ENCODE data around the gene NRF1. TPM values are rescaled to one million over a fixed set of nuclear protein-coding genes. Genes with fewer than 3 reads are reported as not detected.
"Not testable (repeated sequence)": the region's sequence is repeated elsewhere in the genome, so short reads cannot be mapped to it uniquely, and the experiment has no call there.

The NRF1 gene
- polyA plus RNA-seq, 4 donors = 7.6 to 15.6 (median 9.3) TPM

GRCh38 chr7:129661645-129662182 is 50.2 kb downstream of the NRF1 start:
- Histone ChIP-seq H3K9me3 (ENCODE audit: control insufficient read depth in 2 of 2, insufficient read depth in 1 of 2, low read depth in 1 of 2, low read length in 1 of 2) (peaks cover 4 to 20% of the 10 kb centered on the region in 2 donors), H3K36me3 (ENCODE audit: control insufficient read depth in 3 of 3, insufficient read depth in 2 of 3, low read depth in 1 of 3, low read length in 3 of 3) (peaks cover 6 to 31% (median 17%) of the 10 kb centered on the region in 3 donors), H3K27ac (ENCODE audit: low read depth in 1 of 3, low read length in 2 of 3) (no peak overlapping the region), H3K27me3 (ENCODE audit: control insufficient read depth in 3 of 3, insufficient read depth in 3 of 3, low read length in 3 of 3) (no peaks in the 10 kb centered on the region), H3K4me3 (ENCODE audit: low read depth in 1 of 3, low read length in 3 of 3) (no peak overlapping the region), H3K4me1 (ENCODE audit: control insufficient read depth in 3 of 3, insufficient read depth in 2 of 3, low read depth in 1 of 3, low read length in 2 of 3) (no peaks in the 10 kb centered on the region)
- FAIRE-seq (no peak), DNase-seq (no peak)
- 96 to 100% (median 98%) methylated on average over 4 of the region's 4 CpGs for WGBS, 3 donors

- not testable (repeated sequence) for FAIRE-seq; DNase-seq; H3K4me3 ChIP-seq (ENCODE audit: low read depth in 1 of 3, low read length in 3 of 3)
Observed at GRCh38 chr7:129663240-129663639, 51.7 kb downstream of the NRF1 start.

GRCh38 chr7:129664029-129665012 is 52.8 kb downstream of the NRF1 start:
- 79 to 91% (median 89%) methylated on average over 5 of the region's 5 CpGs for WGBS, 3 donors
- H3K9me3 ChIP-seq (ENCODE audit: control insufficient read depth in 2 of 2, insufficient read depth in 1 of 2, low read depth in 1 of 2, low read length in 1 of 2) = peaks cover 4 to 20% of the 10 kb centered on the region in 2 donors
- peak; percentile 32 for DNase-seq
- no peak for FAIRE-seq
- H3K4me3 ChIP-seq (ENCODE audit: low read depth in 1 of 3, low read length in 3 of 3) = no peak overlapping the region
- no peaks in the 10 kb centered on the region for H3K4me1 ChIP-seq (ENCODE audit: control insufficient read depth in 3 of 3, insufficient read depth in 2 of 3, low read depth in 1 of 3, low read length in 2 of 3)
- peaks cover 3 to 17% (median 16%) of the 10 kb centered on the region in 3 donors for H3K36me3 ChIP-seq (ENCODE audit: control insufficient read depth in 3 of 3, insufficient read depth in 2 of 3, low read depth in 1 of 3, low read length in 3 of 3)
- no peak overlapping the region for H3K27ac ChIP-seq (ENCODE audit: low read depth in 1 of 3, low read length in 2 of 3)
- no peaks in the 10 kb centered on the region for H3K27me3 ChIP-seq (ENCODE audit: control insufficient read depth in 3 of 3, insufficient read depth in 3 of 3, low read length in 3 of 3)

More at GRCh38 chr7:129663240-129663639, 51.7 kb downstream of the NRF1 start:
- not testable (repeated sequence) for H3K4me1 ChIP-seq (ENCODE audit: control insufficient read depth in 3 of 3, insufficient read depth in 2 of 3, low read depth in 1 of 3, low read length in 2 of 3); H3K27ac ChIP-seq (ENCODE audit: low read depth in 1 of 3, low read length in 2 of 3); H3K27me3 ChIP-seq (ENCODE audit: control insufficient read depth in 3 of 3, insufficient read depth in 3 of 3, low read length in 3 of 3)
- WGBS, 3 donors = 96 to 99% (median 99%) methylated on average over 28 to 32 of the region's 32 CpGs
- H3K9me3 ChIP-seq (ENCODE audit: control insufficient read depth in 2 of 2, insufficient read depth in 1 of 2, low read depth in 1 of 2, low read length in 1 of 2) = peaks cover 4 to 20% of the 10 kb centered on the region in 2 donors
- peaks cover 3 to 22% (median 17%) of the 10 kb centered on the region in 3 donors for H3K36me3 ChIP-seq (ENCODE audit: control insufficient read depth in 3 of 3, insufficient read depth in 2 of 3, low read depth in 1 of 3, low read length in 3 of 3)

- Histone ChIP-seq H3K9me3 (ENCODE audit: control insufficient read depth in 2 of 2, insufficient read depth in 1 of 2, low read depth in 1 of 2, low read length in 1 of 2) (peaks cover 4 to 20% of the 10 kb centered on the region in 2 donors), H3K36me3 (ENCODE audit: control insufficient read depth in 3 of 3, insufficient read depth in 2 of 3, low read depth in 1 of 3, low read length in 3 of 3) (peaks cover 3 to 16% (median 12%) of the 10 kb centered on the region in 3 donors), H3K27me3 (ENCODE audit: control insufficient read depth in 3 of 3, insufficient read depth in 3 of 3, low read length in 3 of 3) (no peaks in the 10 kb centered on the region), H3K4me1 (ENCODE audit: control insufficient read depth in 3 of 3, insufficient read depth in 2 of 3, low read depth in 1 of 3, low read length in 2 of 3) (no peaks in the 10 kb centered on the region), H3K4me3 (ENCODE audit: low read depth in 1 of 3, low read length in 3 of 3) (no peak overlapping the region), H3K27ac (ENCODE audit: low read depth in 1 of 3, low read length in 2 of 3) (no peak overlapping the region)
- FAIRE-seq (no peak), DNase-seq (no peak)
- 79 to 97% (median 94%) methylated on average over 3 of the region's 3 CpGs for WGBS, 3 donors
Observed at GRCh38 chr7:129665013-129665401, 53.5 kb downstream of the NRF1 start.

GRCh38 chr7:129667116-129667515 is 55.6 kb downstream of the NRF1 start:
- H3K36me3 ChIP-seq (ENCODE audit: control insufficient read depth in 3 of 3, insufficient read depth in 2 of 3, low read depth in 1 of 3, low read length in 3 of 3) = peaks cover 3 to 12% (median 8%) of the 10 kb centered on the region in 3 donors
- no peaks in the 10 kb centered on the region for H3K27me3 ChIP-seq (ENCODE audit: control insufficient read depth in 3 of 3, insufficient read depth in 3 of 3, low read length in 3 of 3)
- FAIRE-seq (no peak), DNase-seq (no peak)
- no peaks in the 10 kb centered on the region for H3K4me1 ChIP-seq (ENCODE audit: control insufficient read depth in 3 of 3, insufficient read depth in 2 of 3, low read depth in 1 of 3, low read length in 2 of 3)
- H3K9me3 ChIP-seq (ENCODE audit: control insufficient read depth in 2 of 2, insufficient read depth in 1 of 2, low read depth in 1 of 2, low read length in 1 of 2) = peaks cover 0 to 1% of the 10 kb centered on the region in 2 donors
- 97% methylated on average over 4 of the region's 4 CpGs for WGBS, 3 donors
- H3K27ac ChIP-seq (ENCODE audit: low read depth in 1 of 3, low read length in 2 of 3) = no peak overlapping the region
- H3K4me3 ChIP-seq (ENCODE audit: low read depth in 1 of 3, low read length in 3 of 3) = no peak overlapping the region

- 98 to 100% (median 98%) methylated on average over 1 of the region's 1 CpG for WGBS, 3 donors
- FAIRE-seq (peak; percentile 19), DNase-seq (no peak)
- H3K4me3 ChIP-seq (ENCODE audit: low read depth in 1 of 3, low read length in 3 of 3) = no peak overlapping the region
- no peaks in the 10 kb centered on the region for H3K9me3 ChIP-seq (ENCODE audit: control insufficient read depth in 2 of 2, insufficient read depth in 1 of 2, low read depth in 1 of 2, low read length in 1 of 2)
- no peaks in the 10 kb centered on the region for H3K27me3 ChIP-seq (ENCODE audit: control insufficient read depth in 3 of 3, insufficient read depth in 3 of 3, low read length in 3 of 3)
- peaks cover 6 to 13% (median 9%) of the 10 kb centered on the region in 3 donors for H3K36me3 ChIP-seq (ENCODE audit: control insufficient read depth in 3 of 3, insufficient read depth in 2 of 3, low read depth in 1 of 3, low read length in 3 of 3)
- no peaks in the 10 kb centered on the region for H3K4me1 ChIP-seq (ENCODE audit: control insufficient read depth in 3 of 3, insufficient read depth in 2 of 3, low read depth in 1 of 3, low read length in 2 of 3)
- H3K27ac ChIP-seq (ENCODE audit: low read depth in 1 of 3, low read length in 2 of 3) = no peak overlapping the region
Observed at GRCh38 chr7:129667551-129667950, 56.0 kb downstream of the NRF1 start.

GRCh38 chr7:129669901-129670300 is 58.4 kb downstream of the NRF1 start:
- FAIRE-seq (no peak), DNase-seq (no peak)
- Histone ChIP-seq H3K9me3 (ENCODE audit: control insufficient read depth in 2 of 2, insufficient read depth in 1 of 2, low read depth in 1 of 2, low read length in 1 of 2) (peaks cover 0 to 3% of the 10 kb centered on the region in 2 donors), H3K4me1 (ENCODE audit: control insufficient read depth in 3 of 3, insufficient read depth in 2 of 3, low read depth in 1 of 3, low read length in 2 of 3) (no peaks in the 10 kb centered on the region), H3K36me3 (ENCODE audit: control insufficient read depth in 3 of 3, insufficient read depth in 2 of 3, low read depth in 1 of 3, low read length in 3 of 3) (peaks cover 9 to 17% (median 9%) of the 10 kb centered on the region in 3 donors), H3K4me3 (ENCODE audit: low read depth in 1 of 3, low read length in 3 of 3) (no peak overlapping the region), H3K27ac (ENCODE audit: low read depth in 1 of 3, low read length in 2 of 3) (no peak overlapping the region), H3K27me3 (ENCODE audit: control insufficient read depth in 3 of 3, insufficient read depth in 3 of 3, low read length in 3 of 3) (no peaks in the 10 kb centered on the region)
- WGBS, 3 donors = 95 to 100% (median 98%) methylated on average over 2 of the region's 2 CpGs

- H3K36me3 ChIP-seq (ENCODE audit: control insufficient read depth in 3 of 3, insufficient read depth in 2 of 3, low read depth in 1 of 3, low read length in 3 of 3) = peaks cover 11 to 17% (median 12%) of the 10 kb centered on the region in 3 donors
- H3K4me1 ChIP-seq (ENCODE audit: control insufficient read depth in 3 of 3, insufficient read depth in 2 of 3, low read depth in 1 of 3, low read length in 2 of 3) = no peaks in the 10 kb centered on the region
- H3K9me3 ChIP-seq (ENCODE audit: control insufficient read depth in 2 of 2, insufficient read depth in 1 of 2, low read depth in 1 of 2, low read length in 1 of 2) = peaks cover 0 to 10% of the 10 kb centered on the region in 2 donors
- DNase-seq (no peak), FAIRE-seq (no peak)
- no peak overlapping the region for H3K4me3 ChIP-seq (ENCODE audit: low read depth in 1 of 3, low read length in 3 of 3)
- H3K27ac ChIP-seq (ENCODE audit: low read depth in 1 of 3, low read length in 2 of 3) = no peak overlapping the region
- no peaks in the 10 kb centered on the region for H3K27me3 ChIP-seq (ENCODE audit: control insufficient read depth in 3 of 3, insufficient read depth in 3 of 3, low read length in 3 of 3)
Observed at GRCh38 chr7:129670656-129671055, 59.1 kb downstream of the NRF1 start.
